ENCODE data around the gene STAM.

DNA sequence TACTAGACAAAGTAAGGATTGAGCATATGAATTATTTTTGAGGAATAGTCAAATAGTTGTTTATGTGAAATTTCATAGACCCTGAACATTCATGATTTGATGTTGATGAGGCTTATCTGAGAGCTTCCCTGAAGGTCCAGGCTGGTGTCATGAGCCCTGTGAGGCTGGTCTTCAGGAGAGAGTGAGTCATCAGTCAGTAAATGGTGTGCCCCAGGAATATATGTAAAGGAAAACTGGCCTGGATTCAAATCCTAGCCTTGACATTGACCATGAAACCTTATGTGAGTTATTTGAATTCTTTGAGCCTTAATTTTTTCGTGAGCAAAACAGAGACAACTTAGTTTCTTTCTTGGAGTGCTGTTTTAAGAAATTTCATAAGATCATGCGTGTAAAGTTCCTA lies 114.2 kb downstream of the STAM start:
- TF ChIP-seq, protein P1, sequence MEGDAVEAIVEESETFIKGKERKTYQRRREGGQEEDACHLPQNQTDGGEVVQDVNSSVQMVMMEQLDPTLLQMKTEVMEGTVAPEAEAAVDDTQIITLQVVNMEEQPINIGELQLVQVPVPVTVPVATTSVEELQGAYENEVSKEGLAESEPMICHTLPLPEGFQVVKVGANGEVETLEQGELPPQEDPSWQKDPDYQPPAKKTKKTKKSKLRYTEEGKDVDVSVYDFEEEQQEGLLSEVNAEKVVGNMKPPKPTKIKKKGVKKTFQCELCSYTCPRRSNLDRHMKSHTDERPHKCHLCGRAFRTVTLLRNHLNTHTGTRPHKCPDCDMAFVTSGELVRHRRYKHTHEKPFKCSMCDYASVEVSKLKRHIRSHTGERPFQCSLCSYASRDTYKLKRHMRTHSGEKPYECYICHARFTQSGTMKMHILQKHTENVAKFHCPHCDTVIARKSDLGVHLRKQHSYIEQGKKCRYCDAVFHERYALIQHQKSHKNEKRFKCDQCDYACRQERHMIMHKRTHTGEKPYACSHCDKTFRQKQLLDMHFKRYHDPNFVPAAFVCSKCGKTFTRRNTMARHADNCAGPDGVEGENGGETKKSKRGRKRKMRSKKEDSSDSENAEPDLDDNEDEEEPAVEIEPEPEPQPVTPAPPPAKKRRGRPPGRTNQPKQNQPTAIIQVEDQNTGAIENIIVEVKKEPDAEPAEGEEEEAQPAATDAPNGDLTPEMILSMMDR (IDR thresholded peaks at IDR 0.05) = no peak
- no peak for TF ChIP-seq POLR2A (IDR thresholded peaks at IDR 0.05)
